ENCODE data around the gene SOS2. TPM values are rescaled to one million over a fixed set of nuclear protein-coding genes. Genes with fewer than 3 reads are reported as not detected.

SOS2 gene
- total and polyA plus RNA-seq, 2 donors (not counting 1 experiment from before 2014, with no cell fraction given), result 9.6 to 51.0 TPM

DNA sequence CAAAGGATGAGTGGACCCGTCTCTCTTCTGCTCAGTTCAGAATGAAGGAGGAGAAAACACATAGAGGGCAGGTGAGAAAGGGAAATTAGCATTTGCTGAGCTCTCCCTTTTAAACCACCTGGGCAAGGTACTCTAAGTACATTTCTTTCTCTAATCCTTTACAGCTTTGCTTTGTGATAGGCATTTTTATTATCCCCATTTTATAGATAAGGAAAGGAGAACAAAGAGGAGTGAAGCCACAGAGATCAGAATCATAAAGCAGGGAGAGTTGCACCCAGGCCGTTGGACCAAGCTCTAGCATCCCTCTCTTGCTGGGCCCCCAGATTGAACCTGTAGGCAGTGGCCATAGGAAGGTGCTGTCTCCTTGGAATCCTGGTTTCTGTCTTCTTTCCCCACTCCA, 162.1 kb downstream of the SOS2 start:
- no peak for TF ChIP-seq EZH2 (IDR thresholded peaks at IDR 0.05; ENCODE audit: borderline replicate concordance, insufficient read depth, low read depth, low read length, poor library complexity, severe bottlenecking)
- TF ChIP-seq, protein P1, sequence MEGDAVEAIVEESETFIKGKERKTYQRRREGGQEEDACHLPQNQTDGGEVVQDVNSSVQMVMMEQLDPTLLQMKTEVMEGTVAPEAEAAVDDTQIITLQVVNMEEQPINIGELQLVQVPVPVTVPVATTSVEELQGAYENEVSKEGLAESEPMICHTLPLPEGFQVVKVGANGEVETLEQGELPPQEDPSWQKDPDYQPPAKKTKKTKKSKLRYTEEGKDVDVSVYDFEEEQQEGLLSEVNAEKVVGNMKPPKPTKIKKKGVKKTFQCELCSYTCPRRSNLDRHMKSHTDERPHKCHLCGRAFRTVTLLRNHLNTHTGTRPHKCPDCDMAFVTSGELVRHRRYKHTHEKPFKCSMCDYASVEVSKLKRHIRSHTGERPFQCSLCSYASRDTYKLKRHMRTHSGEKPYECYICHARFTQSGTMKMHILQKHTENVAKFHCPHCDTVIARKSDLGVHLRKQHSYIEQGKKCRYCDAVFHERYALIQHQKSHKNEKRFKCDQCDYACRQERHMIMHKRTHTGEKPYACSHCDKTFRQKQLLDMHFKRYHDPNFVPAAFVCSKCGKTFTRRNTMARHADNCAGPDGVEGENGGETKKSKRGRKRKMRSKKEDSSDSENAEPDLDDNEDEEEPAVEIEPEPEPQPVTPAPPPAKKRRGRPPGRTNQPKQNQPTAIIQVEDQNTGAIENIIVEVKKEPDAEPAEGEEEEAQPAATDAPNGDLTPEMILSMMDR (IDR thresholded peaks at IDR 0.05), result no peak
- no peak overlapping the region for H3K4me2 ChIP-seq (replicated peaks; ENCODE audit: low read depth, low read length, poor library complexity, severe bottlenecking)
- H2AFZ ChIP-seq (ENCODE audit: insufficient read depth, low read depth, low read length, poor library complexity, severe bottlenecking), result no peak overlapping the region
- Mint-ChIP-seq H3K27ac (no peak overlapping the region), H3K9me3 (ENCODE audit: insufficient read depth) (no peaks in the 10 kb centered on the region), H3K27me3 (no peaks in the 10 kb centered on the region), H3K4me3 (no peak overlapping the region), H3K4me1 (peaks cover 58% of the 10 kb centered on the region)
- CTCF ChIA-PET, result interaction anchor here (0.9 kb wide), 1 partner anchor 217 kb away, joined by 4 read pairs; the partner anchor contains the start of gene NEMF
- intact Hi-C loops (cut with micrococcal nuclease), result loop anchor here (10.0 kb wide), 1 partner anchor 1775 kb away; no protein-coding TSS in a partner anchor
- H3K36me3 ChIP-seq (replicated peaks in 1 of 2; ENCODE audit: control extremely low read depth in 1 of 2, control insufficient read depth in 1 of 2, extremely low read depth in 1 of 2, insufficient read depth in 2 of 2, low read length in 1 of 2), result peaks cover 0 to 4% of the 10 kb centered on the region in 2 experiments
- H4K20me1 ChIP-seq (ENCODE audit: control insufficient read depth, insufficient read depth, low read length, poor library complexity, severe bottlenecking), result no peaks in the 10 kb centered on the region
- ATAC-seq (ENCODE audit: low read depth), result no peak
- H3K4me3 ChIP-seq (ENCODE audit: control extremely low read depth in 1 of 5, extremely low read depth in 1 of 5, insufficient read depth in 1 of 5, low read depth in 2 of 5, low read length in 4 of 5), result no peak overlapping the region
- no peaks in the 10 kb centered on the region for H3K9me3 ChIP-seq (ENCODE audit: control extremely low read depth in 1 of 3, control insufficient read depth in 2 of 3, insufficient read depth in 1 of 3, low read length in 2 of 3)
- H3K9ac ChIP-seq (ENCODE audit: low read length), result no peak overlapping the region
- peaks cover 37 to 38% of the 10 kb centered on the region in 2 donors for H3K4me1 ChIP-seq (ENCODE audit: control insufficient read depth in 2 of 2, insufficient read depth in 2 of 2, low read length in 2 of 2)
- peaks cover 59% of the 10 kb centered on the region for H3K79me2 ChIP-seq (ENCODE audit: control insufficient read depth, insufficient read depth, low read length)
- POLR2A ChIA-PET, result interaction anchor here (1.0 kb wide), 1 partner anchor 16 kb away, joined by 3 read pairs; no protein-coding TSS in a partner anchor
- no peaks in the 10 kb centered on the region for H3K27me3 ChIP-seq (replicated peaks in 1 of 4; ENCODE audit: control extremely low read depth in 1 of 4, control insufficient read depth in 3 of 4, insufficient read depth in 4 of 4, low read length in 3 of 4)
- no peak overlapping the region for H3K27ac ChIP-seq (ENCODE audit: low read length in 2 of 2)
- 69% methylated on average over 2 of the region's 2 CpGs for WGBS (ENCODE audit: insufficient coverage)
- DNase-seq, result no peak

DNA sequence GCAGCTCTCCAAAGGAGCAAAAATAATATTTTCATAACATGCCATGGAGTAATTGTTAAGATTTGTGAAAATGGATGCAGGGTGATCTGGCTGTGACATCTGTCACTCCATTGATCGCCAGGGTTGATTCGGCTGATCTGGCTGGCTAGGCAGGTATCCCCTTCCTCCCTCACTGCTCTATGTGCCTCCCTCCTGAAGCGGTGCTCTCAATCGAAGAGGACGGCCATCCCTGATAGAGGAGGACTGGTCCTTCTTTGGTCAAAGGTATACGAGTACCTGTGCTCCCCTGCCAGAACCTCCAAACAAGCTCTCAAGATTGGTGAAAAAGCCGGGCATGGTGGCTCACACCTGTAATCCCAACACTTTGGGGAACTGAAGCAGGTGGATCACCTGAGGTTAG, 162.9 kb downstream of the SOS2 start:
- Histone ChIP-seq H2AFZ (ENCODE audit: insufficient read depth, low read depth, low read length, poor library complexity, severe bottlenecking) (no peak overlapping the region), H3K4me3 (ENCODE audit: control extremely low read depth in 1 of 5, extremely low read depth in 1 of 5, insufficient read depth in 1 of 5, low read depth in 2 of 5, low read length in 4 of 5) (no peak overlapping the region), H3K9ac (ENCODE audit: low read length) (no peak overlapping the region), H3K36me3 (replicated peaks in 1 of 2; ENCODE audit: control extremely low read depth in 1 of 2, control insufficient read depth in 1 of 2, extremely low read depth in 1 of 2, insufficient read depth in 2 of 2, low read length in 1 of 2) (peaks cover 0 to 4% of the 10 kb centered on the region in 2 experiments), H3K27me3 (replicated peaks in 1 of 4; ENCODE audit: control extremely low read depth in 1 of 4, control insufficient read depth in 3 of 4, insufficient read depth in 4 of 4, low read length in 3 of 4) (no peaks in the 10 kb centered on the region), H3K9me3 (ENCODE audit: control extremely low read depth in 1 of 3, control insufficient read depth in 2 of 3, insufficient read depth in 1 of 3, low read length in 2 of 3) (no peaks in the 10 kb centered on the region), H3K27ac (ENCODE audit: low read length in 2 of 2) (no peak overlapping the region), H3K4me2 (replicated peaks; ENCODE audit: low read depth, low read length, poor library complexity, severe bottlenecking) (no peak overlapping the region), H3K79me2 (ENCODE audit: control insufficient read depth, insufficient read depth, low read length) (peaks cover 67% of the 10 kb centered on the region), H4K20me1 (ENCODE audit: control insufficient read depth, insufficient read depth, low read length, poor library complexity, severe bottlenecking) (no peaks in the 10 kb centered on the region), H3K4me1 (ENCODE audit: control insufficient read depth in 2 of 2, insufficient read depth in 2 of 2, low read length in 2 of 2) (peaks cover 45 to 46% of the 10 kb centered on the region in 2 donors)
- H3K4me1 Mint-ChIP-seq, result peaks cover 66% of the 10 kb centered on the region
- no peak for DNase-seq
- H3K9me3 Mint-ChIP-seq (ENCODE audit: insufficient read depth), result no peaks in the 10 kb centered on the region
- CTCF ChIA-PET, result interaction anchor here (2.1 kb wide), 1 partner anchor 35 kb away, joined by 8 read pairs; no protein-coding TSS in a partner anchor
- WGBS (ENCODE audit: insufficient coverage), result 100% methylated on average over 4 of the region's 7 CpGs
- no peaks in the 10 kb centered on the region for H3K27me3 Mint-ChIP-seq
- intact Hi-C loops (cut with micrococcal nuclease), result loop anchor here (10.0 kb wide), 1 partner anchor 1776 kb away; no protein-coding TSS in a partner anchor
- no peak overlapping the region for H3K27ac Mint-ChIP-seq
- ATAC-seq (ENCODE audit: low read depth), result no peak
- TF ChIP-seq, protein P1 (IDR thresholded peaks at IDR 0.05), result no peak
- TF ChIP-seq EZH2 (IDR thresholded peaks at IDR 0.05; ENCODE audit: borderline replicate concordance, insufficient read depth, low read depth, low read length, poor library complexity, severe bottlenecking), result no peak
- no peak overlapping the region for H3K4me3 Mint-ChIP-seq
- POLR2A ChIA-PET, result interaction anchor here (0.6 to 1.2 kb wide), 3 partner anchors 17 to 271 kb away, joined by 3 to 4 read pairs (median 3); no protein-coding TSS in a partner anchor
